GM18499 (cell line): Measurements from ENCODE around the gene CDKAL1.
A peak's percentile ranks its signal among the peaks of the same experiment; 100 is the strongest.

Experiments
- ATAC-seq: cut with Tn5 transposase; IDR thresholded peaks from one replicate; pipeline ENCODE4 v1.9.1; 2021; ENCODE audit warnings: moderate number of reproducible peaks; ENCODE audit not compliant: insufficient read depth, unreplicated experiment

CDKAL1 gene

GRCh38 chr6:20978151-20978614 is 443.9 kb downstream of the CDKAL1 start:
- ATAC-seq: peak; percentile 89

- no peak for ATAC-seq
These were observed 444.8 kb downstream of the CDKAL1 start for GRCh38 chr6:20979076-20979475.

- ATAC-seq: no peak
These were observed 449.7 kb downstream of the CDKAL1 start for GRCh38 chr6:20983961-20984360.

- no peak for ATAC-seq
These were observed 451.6 kb downstream of the CDKAL1 start for GRCh38 chr6:20985821-20986220.

- no peak for ATAC-seq
These were observed 457.7 kb downstream of the CDKAL1 start for GRCh38 chr6:20991910-20992309.

- ATAC-seq: no peak
These were observed 461.8 kb downstream of the CDKAL1 start for GRCh38 chr6:20996099-20996498.

GRCh38 chr6:20997143-20997769 is 463.0 kb downstream of the CDKAL1 start:
- no peak for ATAC-seq

- ATAC-seq: no peak
These were observed 463.5 kb downstream of the CDKAL1 start for GRCh38 chr6:20997770-20998147.

- no peak for ATAC-seq
These were observed 464.6 kb downstream of the CDKAL1 start for GRCh38 chr6:20998748-20999448.

GRCh38 chr6:21000331-21000801 is 466.1 kb downstream of the CDKAL1 start:
- no peak for ATAC-seq

GRCh38 chr6:21001736-21002135 is 467.5 kb downstream of the CDKAL1 start:
- no peak for ATAC-seq

GRCh38 chr6:21003780-21004541 is 469.7 kb downstream of the CDKAL1 start:
- no peak for ATAC-seq

GRCh38 chr6:21005816-21006570 is 471.7 kb downstream of the CDKAL1 start:
- ATAC-seq: no peak

- ATAC-seq: no peak
These were observed 485.4 kb downstream of the CDKAL1 start for GRCh38 chr6:21019614-21020013.

- peak; percentile 96 for ATAC-seq
These were observed 488.3 kb downstream of the CDKAL1 start for GRCh38 chr6:21022343-21023107.

- ATAC-seq: no peak
These were observed 489.0 kb downstream of the CDKAL1 start for GRCh38 chr6:21023210-21023609.

GRCh38 chr6:21024616-21025015 is 490.4 kb downstream of the CDKAL1 start:
- ATAC-seq: no peak

GRCh38 chr6:21026576-21027273 is 492.5 kb downstream of the CDKAL1 start:
- ATAC-seq: no peak

GRCh38 chr6:21027507-21027906 is 493.2 kb downstream of the CDKAL1 start:
- no peak for ATAC-seq
